ENCODE data around the gene ITGA7. TPM values are rescaled to one million over a fixed set of nuclear protein-coding genes. Genes with fewer than 3 reads are reported as not detected.

ITGA7 gene
- total RNA-seq, 4 donors from 2014 or later: 69.7 to 206 (median 92.0) TPM

- H3K4me1 ChIP-seq: peaks cover 56 to 73% of the 10 kb centered on the region in 2 donors
- DNase-seq: peak in 1 of 2 donors; percentile 21
- TF ChIP-seq POLR2A (IDR thresholded peaks at IDR 0.05): no peak
Measured at GRCh38 chr12:55722948-55723347, 15.2 kb upstream of the ITGA7 start.

GRCh38 chr12:55721601-55722213 is 14.0 kb upstream of the ITGA7 start:
- intact Hi-C loops (cut with DNase I; ENCODE audit: low total_unique reads): loop anchor here (1.0 to 10.0 kb wide), 8 partner anchors 17 to 1727 kb away; partner anchors contain the start of genes BAZ2A, NAB2 and NACA
- no peak for ATAC-seq
- peaks cover 57 to 74% of the 10 kb centered on the region in 2 donors for H3K4me1 ChIP-seq

More at GRCh38 chr12:55722948-55723347, 15.2 kb upstream of the ITGA7 start:
- Histone ChIP-seq H3K27me3 (no peaks in the 10 kb centered on the region), H3K27ac (peak overlapping the region; percentile 95 to 100 (median 99)), H3K4me3 (no peak overlapping the region), H3K36me3 (peaks cover 0 to 30% of the 10 kb centered on the region in 2 donors), H3K9me3 (no peaks in the 10 kb centered on the region)
- intact Hi-C loops (cut with DNase I; ENCODE audit: low total_unique reads) (loop anchor here (5.0 to 10.0 kb wide), 6 partner anchors 66 to 1728 kb away; partner anchors contain the start of genes BAZ2A, NAB2 and NACA), in situ Hi-C loops (cut with MboI; ENCODE audit: low sequenced_read_pairs in 4 of 4) (loop anchor here in 2 of 4 donors (5.0 to 25.0 kb wide), 3 partner anchors 41 to 1736 kb away; partner anchors contain the start of gene HOXC10 (in 1 of the 2))
- ATAC-seq: no peak

GRCh38 chr12:55720894-55721444 is 13.3 kb upstream of the ITGA7 start:
- peak overlapping the region; percentile 95 to 100 (median 99) for H3K27ac ChIP-seq
- in situ Hi-C loops (cut with MboI; ENCODE audit: low sequenced_read_pairs in 4 of 4): loop anchor here in 2 of 4 donors (5.0 to 25.0 kb wide), 3 partner anchors 39 to 1734 kb away; partner anchors contain the start of gene HOXC10 (in 1 of the 2)
- H3K4me1 ChIP-seq: peaks cover 56 to 72% of the 10 kb centered on the region in 2 donors
- intact Hi-C loops (cut with DNase I; ENCODE audit: low total_unique reads): loop anchor here (1.0 to 10.0 kb wide), 8 partner anchors 16 to 1726 kb away; partner anchors contain the start of genes BAZ2A, NAB2 and NACA
- DNase-seq: peak; percentile 84 to 93
- no peaks in the 10 kb centered on the region for H3K9me3 ChIP-seq
- no peaks in the 10 kb centered on the region for H3K27me3 ChIP-seq
- ATAC-seq: peak; percentile 66 to 70
- TF ChIP-seq POLR2A (IDR thresholded peaks at IDR 0.05): no peak
- peak; percentile 74 to 82 (median 78) for TF ChIP-seq CTCF (IDR thresholded peaks at IDR 0.05 in 4 of 5, conservative IDR thresholded peaks at IDR 0.05 in 1 of 5)
- peak overlapping the region in 1 of 4 donors; percentile 28 for H3K4me3 ChIP-seq
- peaks cover 0 to 18% of the 10 kb centered on the region in 2 donors for H3K36me3 ChIP-seq

More at GRCh38 chr12:55721601-55722213, 14.0 kb upstream of the ITGA7 start:
- TF ChIP-seq CTCF (IDR thresholded peaks at IDR 0.05 in 4 of 5, conservative IDR thresholded peaks at IDR 0.05 in 1 of 5) (no peak), POLR2A (IDR thresholded peaks at IDR 0.05) (no peak)
- Histone ChIP-seq H3K27ac (peak overlapping the region; percentile 95 to 100 (median 99)), H3K36me3 (peaks cover 0 to 25% of the 10 kb centered on the region in 2 donors), H3K27me3 (no peaks in the 10 kb centered on the region), H3K4me3 (no peak overlapping the region), H3K9me3 (no peaks in the 10 kb centered on the region)
- in situ Hi-C loops (cut with MboI; ENCODE audit: low sequenced_read_pairs in 4 of 4): loop anchor here in 2 of 4 donors (5.0 to 25.0 kb wide), 3 partner anchors 39 to 1734 kb away; partner anchors contain the start of gene HOXC10 (in 1 of the 2)
- DNase-seq: peak in 1 of 2 donors; percentile 36

GRCh38 chr12:55720071-55720564 is 12.4 kb upstream of the ITGA7 start, which contains the start of gene RDH5:
Gene RDH5 (plus strand): TSS chr12:55720393. CDS start chr12:55721185, 792 bp downstream.
- intact Hi-C loops (cut with DNase I; ENCODE audit: low total_unique reads) (loop anchor here (2.0 to 10.0 kb wide), 7 partner anchors 15 to 1725 kb away; partner anchors contain the start of genes BAZ2A, NAB2 and NACA), in situ Hi-C loops (cut with MboI; ENCODE audit: low sequenced_read_pairs in 4 of 4) (loop anchor here in 2 of 4 donors (5.0 to 25.0 kb wide), 3 partner anchors 38 to 1733 kb away; partner anchors contain the start of gene HOXC10 (in 1 of the 2))
- Histone ChIP-seq H3K27me3 (no peaks in the 10 kb centered on the region), H3K4me1 (peaks cover 61 to 79% of the 10 kb centered on the region in 2 donors), H3K36me3 (peaks cover 0 to 10% of the 10 kb centered on the region in 2 donors), H3K27ac (peak within 1 kb of the TSS; percentile 95 to 100 (median 99)), H3K9me3 (no peaks in the 10 kb centered on the region), H3K4me3 (peak within 1 kb of the TSS in 1 of 4 donors; percentile 28)
- peak; percentile 76 to 88 for DNase-seq
- peak; percentile 31 to 48 for ATAC-seq
- TF ChIP-seq POLR2A (IDR thresholded peaks at IDR 0.05) (peak in 1 of 2 donors; percentile 40), CTCF (IDR thresholded peaks at IDR 0.05 in 4 of 5, conservative IDR thresholded peaks at IDR 0.05 in 1 of 5) (no peak)
